ENCODE measurements around the gene RAI14. TPM values are rescaled to one million over a fixed set of nuclear protein-coding genes. Genes with fewer than 3 reads are reported as not detected.
"Not testable (repeated sequence)": the region's sequence is repeated elsewhere in the genome, so short reads cannot be mapped to it uniquely, and the experiment has no call there.

Gene RAI14
- total and polyA plus RNA-seq, 2 experiments from 2014 or later = 42.2 to 49.6 TPM

- H3K9me2 ChIP-seq (replicated peaks; ENCODE audit: insufficient read depth) = no peaks in the 10 kb centered on the region
- H2AFZ ChIP-seq = no peak overlapping the region
- no peak for DNase-seq (ENCODE audit: low spot score)
- H3K9me3 ChIP-seq (ENCODE audit: low read depth) = no peaks in the 10 kb centered on the region
- peaks cover 4% of the 10 kb centered on the region for H3K36me3 ChIP-seq (replicated peaks; ENCODE audit: insufficient read depth, low read depth)
- WGBS (ENCODE audit: low lambda C conversion rate, missing lambda C conversion rate) = 98% methylated on average over 2 of the region's 2 CpGs
- no peaks in the 10 kb centered on the region for H3K27me3 ChIP-seq
- H3K4me3 ChIP-seq = no peak overlapping the region
- TF ChIP-seq EZH2 (IDR thresholded peaks at IDR 0.05; ENCODE audit: borderline replicate concordance) (no peak), CTCF (IDR thresholded peaks at IDR 0.05; ENCODE audit: poor library complexity) (no peak), EZH2phosphoT487 (IDR thresholded peaks at IDR 0.05; ENCODE audit: low read depth, severe bottlenecking, unreplicated experiment) (no peak)
- H3K4me1 ChIP-seq (ENCODE audit: insufficient read depth) = peaks cover 9% of the 10 kb centered on the region
- no peak overlapping the region for H3K4me2 ChIP-seq
- H4K20me1 ChIP-seq (ENCODE audit: insufficient read depth, poor library complexity, severe bottlenecking) = no peaks in the 10 kb centered on the region
- H3K79me2 ChIP-seq = no peaks in the 10 kb centered on the region
- H3K27ac ChIP-seq = no peak overlapping the region
These were observed 118.0 kb downstream of the RAI14 start for GRCh38 chr5:34774139-34774538.

GRCh38 chr5:34774678-34775077 lies 118.5 kb downstream of the RAI14 start:
- H2AFZ ChIP-seq; H3K79me2 ChIP-seq; H3K4me2 ChIP-seq; H3K27me3 ChIP-seq; H4K20me1 ChIP-seq (ENCODE audit: insufficient read depth, poor library complexity, severe bottlenecking); H3K27ac ChIP-seq; H3K4me3 ChIP-seq; H3K9me3 ChIP-seq (ENCODE audit: low read depth); DNase-seq (ENCODE audit: low spot score); H3K4me1 ChIP-seq (ENCODE audit: insufficient read depth); H3K36me3 ChIP-seq (replicated peaks; ENCODE audit: insufficient read depth, low read depth); H3K9me2 ChIP-seq (replicated peaks; ENCODE audit: insufficient read depth): not testable (repeated sequence)
- 100% methylated on average over 1 of the region's 1 CpG for WGBS (ENCODE audit: low lambda C conversion rate, missing lambda C conversion rate)

- Histone ChIP-seq H3K79me2 (no peaks in the 10 kb centered on the region), H3K36me3 (replicated peaks; ENCODE audit: insufficient read depth, low read depth) (peaks cover 4% of the 10 kb centered on the region), H3K4me3 (no peak overlapping the region), H3K27me3 (no peaks in the 10 kb centered on the region), H3K27ac (no peak overlapping the region), H3K9me3 (ENCODE audit: low read depth) (no peaks in the 10 kb centered on the region), H2AFZ (no peak overlapping the region), H3K4me1 (ENCODE audit: insufficient read depth) (peaks cover 9% of the 10 kb centered on the region), H3K4me2 (no peak overlapping the region), H3K9me2 (replicated peaks; ENCODE audit: insufficient read depth) (no peaks in the 10 kb centered on the region), H4K20me1 (ENCODE audit: insufficient read depth, poor library complexity, severe bottlenecking) (no peaks in the 10 kb centered on the region)
- no peak for TF ChIP-seq EZH2 (IDR thresholded peaks at IDR 0.05; ENCODE audit: borderline replicate concordance)
- no peak for TF ChIP-seq EZH2phosphoT487 (IDR thresholded peaks at IDR 0.05; ENCODE audit: low read depth, severe bottlenecking, unreplicated experiment)
- TF ChIP-seq CTCF (IDR thresholded peaks at IDR 0.05; ENCODE audit: poor library complexity) = no peak
- no peak for DNase-seq (ENCODE audit: low spot score)
- 87% methylated on average over 1 of the region's 1 CpG for WGBS (ENCODE audit: low lambda C conversion rate, missing lambda C conversion rate)
These were observed 119.8 kb downstream of the RAI14 start for GRCh38 chr5:34775886-34776285.

GRCh38 chr5:34778091-34778850 lies 122.1 kb downstream of the RAI14 start:
- Histone ChIP-seq H3K27me3 (no peaks in the 10 kb centered on the region), H3K4me1 (ENCODE audit: insufficient read depth) (no peaks in the 10 kb centered on the region), H3K36me3 (replicated peaks; ENCODE audit: insufficient read depth, low read depth) (peaks cover 4% of the 10 kb centered on the region), H3K9me2 (replicated peaks; ENCODE audit: insufficient read depth) (no peaks in the 10 kb centered on the region), H4K20me1 (ENCODE audit: insufficient read depth, poor library complexity, severe bottlenecking) (no peaks in the 10 kb centered on the region), H3K4me3 (no peak overlapping the region), H3K4me2 (no peak overlapping the region), H2AFZ (no peak overlapping the region), H3K9me3 (ENCODE audit: low read depth) (no peaks in the 10 kb centered on the region), H3K27ac (no peak overlapping the region), H3K79me2 (no peaks in the 10 kb centered on the region)
- no peak for TF ChIP-seq EZH2 (IDR thresholded peaks at IDR 0.05; ENCODE audit: borderline replicate concordance)
- TF ChIP-seq CTCF (IDR thresholded peaks at IDR 0.05; ENCODE audit: poor library complexity) = no peak
- TF ChIP-seq EZH2phosphoT487 (IDR thresholded peaks at IDR 0.05; ENCODE audit: low read depth, severe bottlenecking, unreplicated experiment) = no peak
- DNase-seq (ENCODE audit: low spot score) = no peak
- WGBS (ENCODE audit: low lambda C conversion rate, missing lambda C conversion rate) = 97% methylated on average over 8 of the region's 8 CpGs

- not testable (repeated sequence) for H3K9me3 ChIP-seq (ENCODE audit: low read depth); H3K27me3 ChIP-seq; H3K36me3 ChIP-seq (replicated peaks; ENCODE audit: insufficient read depth, low read depth); H3K4me2 ChIP-seq; H3K79me2 ChIP-seq; H3K4me1 ChIP-seq (ENCODE audit: insufficient read depth); H3K9me2 ChIP-seq (replicated peaks; ENCODE audit: insufficient read depth); H4K20me1 ChIP-seq (ENCODE audit: insufficient read depth, poor library complexity, severe bottlenecking); H3K27ac ChIP-seq; H2AFZ ChIP-seq; DNase-seq (ENCODE audit: low spot score); H3K4me3 ChIP-seq
- WGBS (ENCODE audit: low lambda C conversion rate, missing lambda C conversion rate) = 94% methylated on average over 4 of the region's 4 CpGs
These were observed 127.8 kb downstream of the RAI14 start for GRCh38 chr5:34783892-34784291.
